ENCODE data around the gene FKBP5.

DNA sequence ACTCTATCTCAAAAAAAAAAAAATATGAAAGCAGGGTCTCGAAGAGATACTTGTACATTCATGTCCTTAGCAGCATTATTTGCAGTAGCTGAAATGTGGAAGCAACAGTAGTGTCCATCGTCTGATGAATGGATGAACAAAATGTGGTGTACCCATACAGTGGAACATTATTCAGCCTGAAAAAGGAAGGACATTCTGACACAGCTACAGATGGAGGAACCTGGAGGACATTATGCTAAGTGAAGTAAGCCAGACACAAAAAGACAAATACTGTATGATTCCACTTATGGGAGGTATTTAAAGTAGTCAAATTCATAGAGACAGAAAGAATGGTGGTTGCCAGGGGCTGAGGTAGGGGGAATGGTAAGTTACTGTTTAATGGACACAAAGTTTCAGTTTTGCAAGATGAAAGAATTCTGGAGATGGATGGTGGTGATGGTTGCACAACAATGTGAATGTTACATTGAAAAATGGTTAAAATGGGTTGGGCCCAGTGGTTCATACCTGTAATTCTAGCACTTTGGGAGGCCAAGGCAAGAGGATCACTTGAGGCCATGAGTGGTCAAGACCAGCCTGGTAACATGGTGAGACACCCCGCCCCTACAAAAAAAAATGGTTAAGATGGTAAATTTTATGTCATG lies 164.2 kb downstream of the FKBP5 start:
- TF ChIP-seq CTCF (IDR thresholded peaks at IDR 0.05) = no peak
- no peak for TF ChIP-seq EZH2 (IDR thresholded peaks at IDR 0.05; ENCODE audit: borderline replicate concordance, insufficient read depth, low read depth, low read length, poor library complexity, severe bottlenecking)

All from B cell (primary cell).